GM12878 (cell line): ENCODE measurements around the gene DNPEP. TPM values are rescaled to one million over a fixed set of nuclear protein-coding genes. Genes with fewer than 3 reads are reported as not detected.

Experiments
- ATAC-seq: fragments of 200-7000 bp; cut with Tn5 transposase; 3 replicates; pipeline ENCODE4 v1.9.1; 2020; ENCODE audit warnings: mild to moderate bottlenecking, moderate library complexity
- BruUV-seq: library from RNA; stranded (reverse); fragments of 400-500 nt; replicated peaks from 2 replicates; lab custom pipeline; 2021; lab: Mats Ljungman, UMichigan
- CTCF ChIA-PET: fragments of 300-600 bp; sonication (Branson Sonifier 250); formaldehyde crosslinking; extraction: SDS; loops from one replicate; lab custom pipeline; 2021; ENCODE audit warnings: inconsistent platforms; lab: Yijun Ruan, JAX
- POLR2A ChIA-PET: fragments of 350-600 bp; formaldehyde crosslinking; extraction: SDS; loops from one replicate; lab custom pipeline; 2021; ENCODE audit warnings: inconsistent platforms; lab: Charles Lee
- RAD21 ChIA-PET: fragments of 300-600 bp; sonication (Branson Sonifier 250); formaldehyde crosslinking; loops from one replicate; lab custom pipeline; 2023; ENCODE audit warnings: antibody characterized with exemption; ENCODE audit not compliant: unreplicated experiment; lab: Charles Lee
- SMC1A ChIA-PET: fragments of 300-600 bp; sonication (Branson Sonifier 250); formaldehyde crosslinking; loops from one replicate; lab custom pipeline; 2023; ENCODE audit not compliant: unreplicated experiment, uncharacterized antibody; lab: Charles Lee
- DNase-seq: peaks from one replicate; pipeline ENCODE4 v3.0.0-alpha.2; 2011; ENCODE audit warnings: low read depth, low spot score
- FAIRE-seq: peaks from 3 replicates; lab custom pipeline; 2011; peaks lifted over from hg19 to GRCh38; lab: Jason Lieb, UNC
- H2AFZ ChIP-seq: 2 replicates; pipeline ENCODE4 v1.6.0; 2011; ENCODE audit warnings: low read depth, low read length, control low read depth; ENCODE audit not compliant: control insufficient read depth
- H3K27ac ChIP-seq: 2 replicates; pipeline ENCODE4 v1.5.1; 2011; ENCODE audit warnings: control low read depth; ENCODE audit not compliant: control insufficient read depth, insufficient read depth
- H3K27me3 ChIP-seq, 2 experiments: replicated peaks in 1 of 2; 2 replicates each; pipeline versions ENCODE4 v1.6.0 to v1.6.1; 2011; ENCODE audit warnings: low read length in 1 of 2; ENCODE audit not compliant: control insufficient read depth in 2 of 2, insufficient read depth in 2 of 2
- H3K36me3 ChIP-seq, 2 experiments: 2 replicates each; pipeline ENCODE4 v1.5.1; 2011; ENCODE audit warnings: low read length in 1 of 2; ENCODE audit not compliant: control insufficient read depth in 2 of 2, insufficient read depth in 2 of 2
- H3K4me1 ChIP-seq: 2 replicates; pipeline ENCODE4 v1.6.1; 2011; ENCODE audit warnings: mild to moderate bottlenecking, low read length, moderate library complexity, mixed read lengths; ENCODE audit not compliant: control insufficient read depth, insufficient read depth
- H3K4me2 ChIP-seq: 2 replicates; pipeline ENCODE4 v1.6.0; 2011; ENCODE audit warnings: control low read depth; ENCODE audit not compliant: control insufficient read depth, insufficient read depth
- H3K4me3 ChIP-seq: fragments of 200-600 bp; sonication (generic); 2 replicates; pipeline ENCODE4 v1.5.1; 2016
- H3K79me2 ChIP-seq: 2 replicates; pipeline ENCODE4 v1.6.0; 2011; ENCODE audit warnings: low read length; ENCODE audit not compliant: control insufficient read depth, insufficient read depth
- H3K9ac ChIP-seq: 2 replicates; pipeline ENCODE4 v1.8.0; 2011; ENCODE audit warnings: low read length, control low read depth, mixed read lengths; ENCODE audit not compliant: control insufficient read depth, insufficient read depth
- H3K9me3 ChIP-seq: replicated peaks from 3 replicates; pipeline ENCODE4 v1.5.1; 2011; ENCODE audit warnings: mild to moderate bottlenecking, low read length; ENCODE audit not compliant: control insufficient read depth, insufficient read depth
- H4K20me1 ChIP-seq: 2 replicates; pipeline ENCODE4 v1.6.0; 2011; ENCODE audit not compliant: control insufficient read depth, insufficient read depth
- ATF7 ChIP-seq: fragments of 450-650 bp; IDR thresholded peaks from 2 replicates; pipeline ENCODE4 v1.6.1; 2016; ENCODE audit warnings: low read depth, mild to moderate bottlenecking
- EP300 ChIP-seq, 2 experiments: fragments of 150-350 bp in 1 of 2; IDR thresholded peaks; 2 replicates each; pipeline ENCODE4 v1.6.1; 2011 to 2012; ENCODE audit warnings: low read depth in 2 of 2, low read length in 2 of 2, borderline replicate concordance in 1 of 2, improper control_type of control experiment in 1 of 2, inconsistent platforms in 1 of 2; ENCODE audit not compliant: control insufficient read depth in 1 of 2
- EZH2 ChIP-seq: IDR thresholded peaks from 2 replicates; pipeline ENCODE4 v1.6.1; 2012; ENCODE audit warnings: low read depth, mild to moderate bottlenecking, control low read depth, inconsistent platforms, low read length, borderline replicate concordance; ENCODE audit not compliant: control insufficient read depth
- JUND ChIP-seq: IDR thresholded peaks from 2 replicates; pipeline ENCODE4 v1.6.1; 2012; ENCODE audit warnings: low read depth, mild to moderate bottlenecking, low read length, improper control_type of control experiment, moderate library complexity
- MYB ChIP-seq: fragments of 150-350 bp; IDR thresholded peaks from 2 replicates; pipeline ENCODE4 v1.6.1; 2014; ENCODE audit warnings: mild to moderate bottlenecking, low read depth, low read length, borderline replicate concordance
- NR2C1 ChIP-seq: fragments of 450-650 bp; IDR thresholded peaks from 2 replicates; pipeline ENCODE4 v1.6.1; 2017; ENCODE audit warnings: antibody characterized with exemption, mild to moderate bottlenecking, moderate library complexity
- RAD21 ChIP-seq: IDR thresholded peaks from 2 replicates; pipeline ENCODE4 v1.6.1; 2011; ENCODE audit warnings: mild to moderate bottlenecking, low read depth, low read length, moderate library complexity; ENCODE audit not compliant: insufficient read depth
- SUZ12 ChIP-seq: fragments of 200-600 bp; sonication (generic); IDR thresholded peaks from one replicate; pipeline ENCODE4 v1.6.1; 2018; ENCODE audit warnings: antibody characterized with exemption, mild to moderate bottlenecking; ENCODE audit not compliant: unreplicated experiment
- WGBS: methylation state at CpG from one replicate; pipeline ENCODE4 v1.1.6; 2016; ENCODE audit warnings: low lambda C conversion rate; ENCODE audit not compliant: insufficient replicate concordance, insufficient coverage; ENCODE audit errors: missing lambda C conversion rate; 5-methylcytosine and 5-hydroxymethylcytosine counted together
- in situ Hi-C: fragments of 300-500 bp; cut with MboI; formaldehyde crosslinking; loops from 9 replicates; pipeline ENCODE4 v1.14.3; 2018; ENCODE audit warnings: mixed read lengths
- intact Hi-C: fragments of 100-400 bp; cut with micrococcal nuclease; formaldehyde crosslinking; loops from one replicate; pipeline ENCODE4 v1.14.2; 2022; ENCODE audit not compliant: unreplicated experiment
- polyA plus RNA-seq, 11 experiments: library from polyadenylated mRNA; depleted of rRNA in 4 of 11; unstranded in 6 of 11; stranded (reverse) in 5 of 11; fragments of >200 nt; fragmentation: Nextera tagmentation in 4 of 11; fragmentation: Illumina TruSeq in 1 of 11; extraction: Ambion mirVana in 4 of 11; extraction: Trizol in 1 of 11; gene quantifications; 1 replicate in 1 of 11; 2 replicates in 10 of 11; pipeline versions ENCODE4 v1.2.1 to v1.2.3, GENCODE V29; 2011 to 2016; ENCODE audit warnings: inconsistent platforms in 2 of 11, missing spikeins in 2 of 11, low read depth in 1 of 11
- total RNA-seq, 4 experiments: library from RNA; depleted of rRNA in 3 of 4; stranded (reverse); fragments of >200 nt in 3 of 4; fragmentation: Illumina TruSeq in 1 of 4; extraction: Trizol in 1 of 4; gene quantifications; 2 replicates each; pipeline versions ENCODE4 v1.2.1 to v1.2.3, GENCODE V29; 2013 to 2021
- TF ChIP-seq, protein P1 (sequence below): IDR thresholded peaks from 2 replicates; pipeline ENCODE4 v1.6.1; 2011; ENCODE audit warnings: borderline replicate concordance, low read depth, mild to moderate bottlenecking, moderate library complexity, low read length; ENCODE audit not compliant: insufficient read depth, poor library complexity, severe bottlenecking
- TF ChIP-seq, protein P2 (sequence below): IDR thresholded peaks from 2 replicates; pipeline ENCODE4 v1.6.1; 2012; ENCODE audit warnings: improper control_type of control experiment, low read depth, low read length; ENCODE audit not compliant: insufficient replicate concordance

Gene DNPEP
- total and polyA plus RNA-seq, 10 of the 15 experiments (the other 5 are each of a cell fraction or from before 2014, with no cell fraction given), result 33.1 to 82.0 (median 64.1) TPM

DNA sequence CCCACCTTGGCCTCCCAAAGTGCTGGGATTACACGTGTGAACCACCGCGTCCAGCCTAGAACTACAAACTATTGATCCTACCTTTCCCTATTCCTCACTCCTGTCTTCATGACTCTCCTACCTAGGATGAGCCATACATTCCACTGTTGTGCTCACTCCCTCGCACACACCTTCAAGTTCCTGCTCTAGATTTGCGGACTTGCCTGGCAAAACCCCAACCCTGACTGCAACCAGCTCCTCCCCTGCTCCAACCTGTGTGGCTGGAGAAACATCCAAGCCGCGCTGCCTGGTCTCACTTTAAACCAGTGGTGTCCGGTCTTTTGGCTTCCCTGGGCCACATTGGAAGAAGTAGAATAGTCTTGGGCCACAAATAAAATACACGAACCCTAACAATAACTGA, 5.0 kb upstream of the DNPEP start:
- CTCF ChIA-PET, result interaction anchor here (0.9 to 7.8 kb wide), 3 partner anchors 10 to 137 kb away, joined by 3 to 64 read pairs (median 3); no protein-coding TSS in a partner anchor
- no peak overlapping the region for H3K27ac ChIP-seq
- FAIRE-seq (no peak), ATAC-seq (no peak), DNase-seq (no peak)
- no peaks in the 10 kb centered on the region for H3K4me1 ChIP-seq
- RAD21 ChIA-PET, result no interaction called here
- SMC1A ChIA-PET, result no interaction called here
- no peak overlapping the region for H2AFZ ChIP-seq
- H3K4me2 ChIP-seq, result no peak overlapping the region
- intact Hi-C loops, result no loop called here
- 71% methylated on average over 9 of the region's 9 CpGs for WGBS
- H3K36me3 ChIP-seq, result no peaks in the 10 kb centered on the region
- no peak overlapping the region for H3K4me3 ChIP-seq
- in situ Hi-C loops, result no loop called here
- no peaks in the 10 kb centered on the region; the same call in 1 of the 3 replicates for H3K9me3 ChIP-seq
- H3K9ac ChIP-seq, result no peak overlapping the region
- TF ChIP-seq SUZ12, result no peak
- no peak for TF ChIP-seq NR2C1
- TF ChIP-seq RAD21, result no peak
- TF ChIP-seq, protein P1, sequence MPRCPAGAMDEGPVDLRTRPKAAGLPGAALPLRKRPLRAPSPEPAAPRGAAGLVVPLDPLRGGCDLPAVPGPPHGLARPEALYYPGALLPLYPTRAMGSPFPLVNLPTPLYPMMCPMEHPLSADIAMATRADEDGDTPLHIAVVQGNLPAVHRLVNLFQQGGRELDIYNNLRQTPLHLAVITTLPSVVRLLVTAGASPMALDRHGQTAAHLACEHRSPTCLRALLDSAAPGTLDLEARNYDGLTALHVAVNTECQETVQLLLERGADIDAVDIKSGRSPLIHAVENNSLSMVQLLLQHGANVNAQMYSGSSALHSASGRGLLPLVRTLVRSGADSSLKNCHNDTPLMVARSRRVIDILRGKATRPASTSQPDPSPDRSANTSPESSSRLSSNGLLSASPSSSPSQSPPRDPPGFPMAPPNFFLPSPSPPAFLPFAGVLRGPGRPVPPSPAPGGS, result no peak
- no peak for TF ChIP-seq MYB
- no peak for TF ChIP-seq JUND
- TF ChIP-seq, protein P2, sequence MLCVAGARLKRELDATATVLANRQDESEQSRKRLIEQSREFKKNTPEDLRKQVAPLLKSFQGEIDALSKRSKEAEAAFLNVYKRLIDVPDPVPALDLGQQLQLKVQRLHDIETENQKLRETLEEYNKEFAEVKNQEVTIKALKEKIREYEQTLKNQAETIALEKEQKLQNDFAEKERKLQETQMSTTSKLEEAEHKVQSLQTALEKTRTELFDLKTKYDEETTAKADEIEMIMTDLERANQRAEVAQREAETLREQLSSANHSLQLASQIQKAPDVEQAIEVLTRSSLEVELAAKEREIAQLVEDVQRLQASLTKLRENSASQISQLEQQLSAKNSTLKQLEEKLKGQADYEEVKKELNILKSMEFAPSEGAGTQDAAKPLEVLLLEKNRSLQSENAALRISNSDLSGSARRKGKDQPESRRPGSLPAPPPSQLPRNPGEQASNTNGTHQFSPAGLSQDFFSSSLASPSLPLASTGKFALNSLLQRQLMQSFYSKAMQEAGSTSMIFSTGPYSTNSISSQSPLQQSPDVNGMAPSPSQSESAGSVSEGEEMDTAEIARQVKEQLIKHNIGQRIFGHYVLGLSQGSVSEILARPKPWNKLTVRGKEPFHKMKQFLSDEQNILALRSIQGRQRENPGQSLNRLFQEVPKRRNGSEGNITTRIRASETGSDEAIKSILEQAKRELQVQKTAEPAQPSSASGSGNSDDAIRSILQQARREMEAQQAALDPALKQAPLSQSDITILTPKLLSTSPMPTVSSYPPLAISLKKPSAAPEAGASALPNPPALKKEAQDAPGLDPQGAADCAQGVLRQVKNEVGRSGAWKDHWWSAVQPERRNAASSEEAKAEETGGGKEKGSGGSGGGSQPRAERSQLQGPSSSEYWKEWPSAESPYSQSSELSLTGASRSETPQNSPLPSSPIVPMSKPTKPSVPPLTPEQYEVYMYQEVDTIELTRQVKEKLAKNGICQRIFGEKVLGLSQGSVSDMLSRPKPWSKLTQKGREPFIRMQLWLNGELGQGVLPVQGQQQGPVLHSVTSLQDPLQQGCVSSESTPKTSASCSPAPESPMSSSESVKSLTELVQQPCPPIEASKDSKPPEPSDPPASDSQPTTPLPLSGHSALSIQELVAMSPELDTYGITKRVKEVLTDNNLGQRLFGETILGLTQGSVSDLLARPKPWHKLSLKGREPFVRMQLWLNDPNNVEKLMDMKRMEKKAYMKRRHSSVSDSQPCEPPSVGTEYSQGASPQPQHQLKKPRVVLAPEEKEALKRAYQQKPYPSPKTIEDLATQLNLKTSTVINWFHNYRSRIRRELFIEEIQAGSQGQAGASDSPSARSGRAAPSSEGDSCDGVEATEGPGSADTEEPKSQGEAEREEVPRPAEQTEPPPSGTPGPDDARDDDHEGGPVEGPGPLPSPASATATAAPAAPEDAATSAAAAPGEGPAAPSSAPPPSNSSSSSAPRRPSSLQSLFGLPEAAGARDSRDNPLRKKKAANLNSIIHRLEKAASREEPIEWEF, result no peak
- TF ChIP-seq EP300 (IDR thresholded peaks at IDR 0.05; ENCODE audit: borderline replicate concordance in 1 of 2, control insufficient read depth in 1 of 2, low read depth in 2 of 2, low read length in 2 of 2), result no peak
- TF ChIP-seq ATF7, result no peak
- no peak for TF ChIP-seq EZH2
- H4K20me1 ChIP-seq, result no peaks in the 10 kb centered on the region
- H3K79me2 ChIP-seq, result no peaks in the 10 kb centered on the region
- no TSS peak for BruUV-seq
- POLR2A ChIA-PET, result no interaction called here
- no peaks in the 10 kb centered on the region; a peak in 1 of 4 replicates for H3K27me3 ChIP-seq
